ENCODE measurements around the gene PDZRN4. TPM values are rescaled to one million over a fixed set of nuclear protein-coding genes. Genes with fewer than 3 reads are reported as not detected.

The PDZRN4 gene
- total and polyA plus RNA-seq, 2 donors (not counting 3 experiments of a cell fraction or from before 2014, with no cell fraction given) = not detected

DNA sequence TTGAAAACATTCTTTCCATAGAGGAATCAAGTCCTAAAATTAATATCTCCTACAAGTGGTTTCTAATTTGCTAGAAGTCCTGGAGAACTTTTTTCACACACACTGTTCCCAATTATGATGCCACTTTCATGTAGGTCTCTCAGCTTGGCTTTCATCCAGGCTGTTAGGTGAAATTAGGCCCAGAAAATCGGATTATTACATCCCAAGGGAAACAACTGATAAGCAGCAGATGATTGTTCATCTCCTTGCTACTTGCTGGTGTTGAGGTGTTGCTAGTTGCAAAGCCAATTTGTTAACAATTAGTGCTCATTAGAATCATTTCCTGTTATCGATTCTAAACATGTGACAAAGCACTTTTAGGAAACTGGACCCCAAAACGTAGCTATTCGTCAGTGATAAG is 248.0 kb downstream of the PDZRN4 start:
- Histone ChIP-seq H2AFZ (ENCODE audit: low read depth, low read length) (no peak overlapping the region), H3K27me3 (ENCODE audit: control insufficient read depth in 2 of 2, insufficient read depth in 2 of 2, low read length in 2 of 2) (no peaks in the 10 kb centered on the region), H4K20me1 (replicated peaks; ENCODE audit: control insufficient read depth, extremely low read depth, insufficient read depth, low read length) (no peaks in the 10 kb centered on the region), H3K4me3 (replicated peaks in 1 of 3; ENCODE audit: insufficient read depth in 1 of 3, low read depth in 1 of 3, low read length in 3 of 3) (no peak overlapping the region), H3K36me3 (ENCODE audit: control insufficient read depth in 2 of 2, extremely low read depth in 1 of 2, insufficient read depth in 2 of 2, low read length in 2 of 2) (no peaks in the 10 kb centered on the region), H3K4me1 (ENCODE audit: control insufficient read depth, extremely low read depth, insufficient read depth, low read length) (no peaks in the 10 kb centered on the region), H3K79me2 (ENCODE audit: control insufficient read depth, insufficient read depth, low read length) (no peaks in the 10 kb centered on the region), H3K9ac (replicated peaks; ENCODE audit: extremely low read depth, insufficient read depth, low read length) (no peak overlapping the region), H3K4me2 (ENCODE audit: insufficient read depth, low read length) (no peak overlapping the region), H3K9me1 (replicated peaks; ENCODE audit: control insufficient read depth, extremely low read depth, insufficient read depth, low read length) (no peaks in the 10 kb centered on the region), H3K9me3 (replicated peaks; ENCODE audit: control insufficient read depth, insufficient read depth, low read length) (no peaks in the 10 kb centered on the region), H3K27ac (ENCODE audit: insufficient read depth, low read depth, low read length) (no peak overlapping the region)
- DNase-seq (ENCODE audit: low read depth, low spot score) (no peak), FAIRE-seq (no peak)
- intact Hi-C loops (cut with micrococcal nuclease) (no loop called here), dilution Hi-C loops (cut with MboI; ENCODE audit: extremely low pct_ligation_motif_present, low sequenced_read_pairs) (no loop called here)
- TF ChIP-seq EZH2 (IDR thresholded peaks at IDR 0.05; ENCODE audit: borderline replicate concordance, low read depth, low read length, severe bottlenecking) = no peak
- TF ChIP-seq, protein P1, sequence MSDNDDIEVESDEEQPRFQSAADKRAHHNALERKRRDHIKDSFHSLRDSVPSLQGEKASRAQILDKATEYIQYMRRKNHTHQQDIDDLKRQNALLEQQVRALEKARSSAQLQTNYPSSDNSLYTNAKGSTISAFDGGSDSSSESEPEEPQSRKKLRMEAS (IDR thresholded peaks at IDR 0.05; ENCODE audit: insufficient read depth, insufficient read length) = no peak
- TF ChIP-seq GATA2 (IDR thresholded peaks at IDR 0.05; ENCODE audit: insufficient read depth, insufficient read length, low read depth, low read length) = no peak
- CTCF ChIA-PET = interaction anchor here (1.5 kb wide), 1 partner anchor 227 kb away, joined by 5 read pairs; no protein-coding TSS in a partner anchor
- no TSS peak for BruUV-seq (replicated peaks)
- POLR2A ChIA-PET = no interaction called here

DNA sequence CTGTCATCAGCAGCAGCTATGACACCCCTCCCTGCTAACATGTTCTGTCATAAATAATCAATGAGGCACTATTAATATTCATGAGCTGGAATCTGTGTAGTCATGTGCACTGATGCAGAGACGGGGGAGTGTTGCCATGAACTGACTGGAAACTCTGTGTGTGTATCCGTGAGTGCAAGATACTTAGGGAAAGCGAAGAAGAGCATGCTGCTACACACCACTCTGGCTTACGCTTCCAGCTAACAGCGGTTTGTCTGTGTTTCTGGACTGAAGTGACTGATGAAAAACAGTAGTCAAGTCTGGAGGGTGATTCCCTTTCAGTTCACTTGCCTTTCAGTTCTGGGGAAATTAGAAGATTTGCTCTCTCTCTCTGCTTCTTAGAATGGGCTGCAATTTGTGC is 249.4 kb downstream of the PDZRN4 start:
- FAIRE-seq = no peak

More for the DNA sequence above, 249.4 kb downstream of the PDZRN4 start:
- H3K36me3 ChIP-seq (ENCODE audit: control insufficient read depth in 2 of 2, extremely low read depth in 1 of 2, insufficient read depth in 2 of 2, low read length in 2 of 2) = no peaks in the 10 kb centered on the region
- ChIA-PET CTCF (interaction anchor here (1.5 kb wide), 1 partner anchor 226 kb away, joined by 5 read pairs; no protein-coding TSS in a partner anchor), POLR2A (no interaction called here)
- no peak overlapping the region for H3K4me3 ChIP-seq (replicated peaks in 1 of 3; ENCODE audit: insufficient read depth in 1 of 3, low read depth in 1 of 3, low read length in 3 of 3)
- no peak overlapping the region for H3K4me2 ChIP-seq (ENCODE audit: insufficient read depth, low read length)
- TF ChIP-seq MYC (IDR thresholded peaks at IDR 0.05; ENCODE audit: low read depth, low read length) (no peak), FOS (IDR thresholded peaks at IDR 0.05; ENCODE audit: borderline replicate concordance, insufficient read depth, low read length) (no peak), POLR2A (IDR thresholded peaks at IDR 0.05; ENCODE audit: low read depth, low read length) (no peak), JUN (IDR thresholded peaks at IDR 0.05; ENCODE audit: borderline replicate concordance, insufficient read depth, insufficient read length, low read depth) (no peak), POLR2AphosphoS5 (IDR thresholded peaks at IDR 0.05; ENCODE audit: insufficient read depth, low read depth, low read length) (no peak), GATA2 (IDR thresholded peaks at IDR 0.05; ENCODE audit: insufficient read depth, insufficient read length, low read depth, low read length) (no peak)
- TF ChIP-seq, protein P2, sequence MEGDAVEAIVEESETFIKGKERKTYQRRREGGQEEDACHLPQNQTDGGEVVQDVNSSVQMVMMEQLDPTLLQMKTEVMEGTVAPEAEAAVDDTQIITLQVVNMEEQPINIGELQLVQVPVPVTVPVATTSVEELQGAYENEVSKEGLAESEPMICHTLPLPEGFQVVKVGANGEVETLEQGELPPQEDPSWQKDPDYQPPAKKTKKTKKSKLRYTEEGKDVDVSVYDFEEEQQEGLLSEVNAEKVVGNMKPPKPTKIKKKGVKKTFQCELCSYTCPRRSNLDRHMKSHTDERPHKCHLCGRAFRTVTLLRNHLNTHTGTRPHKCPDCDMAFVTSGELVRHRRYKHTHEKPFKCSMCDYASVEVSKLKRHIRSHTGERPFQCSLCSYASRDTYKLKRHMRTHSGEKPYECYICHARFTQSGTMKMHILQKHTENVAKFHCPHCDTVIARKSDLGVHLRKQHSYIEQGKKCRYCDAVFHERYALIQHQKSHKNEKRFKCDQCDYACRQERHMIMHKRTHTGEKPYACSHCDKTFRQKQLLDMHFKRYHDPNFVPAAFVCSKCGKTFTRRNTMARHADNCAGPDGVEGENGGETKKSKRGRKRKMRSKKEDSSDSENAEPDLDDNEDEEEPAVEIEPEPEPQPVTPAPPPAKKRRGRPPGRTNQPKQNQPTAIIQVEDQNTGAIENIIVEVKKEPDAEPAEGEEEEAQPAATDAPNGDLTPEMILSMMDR (IDR thresholded peaks at IDR 0.05; ENCODE audit: extremely low read depth in 1 of 2, insufficient read depth in 1 of 2, low read depth in 1 of 2, low read length in 2 of 2) = no peak
- no peaks in the 10 kb centered on the region for H3K27me3 ChIP-seq (ENCODE audit: control insufficient read depth in 2 of 2, insufficient read depth in 2 of 2, low read length in 2 of 2)
- dilution Hi-C loops (cut with MboI; ENCODE audit: extremely low pct_ligation_motif_present, low sequenced_read_pairs) (no loop called here), intact Hi-C loops (cut with micrococcal nuclease) (no loop called here)
- no peaks in the 10 kb centered on the region for H4K20me1 ChIP-seq (replicated peaks; ENCODE audit: control insufficient read depth, extremely low read depth, insufficient read depth, low read length)
- no peak overlapping the region for H2AFZ ChIP-seq (ENCODE audit: low read depth, low read length)
- H3K79me2 ChIP-seq (ENCODE audit: control insufficient read depth, insufficient read depth, low read length) = no peaks in the 10 kb centered on the region
- no peak for DNase-seq (ENCODE audit: low read depth, low spot score)
- no peaks in the 10 kb centered on the region for H3K9me1 ChIP-seq (replicated peaks; ENCODE audit: control insufficient read depth, extremely low read depth, insufficient read depth, low read length)
- BruUV-seq (replicated peaks) = no TSS peak
- H3K4me1 ChIP-seq (ENCODE audit: control insufficient read depth, extremely low read depth, insufficient read depth, low read length) = no peaks in the 10 kb centered on the region
- H3K9ac ChIP-seq (replicated peaks; ENCODE audit: extremely low read depth, insufficient read depth, low read length) = no peak overlapping the region
- H3K27ac ChIP-seq (ENCODE audit: insufficient read depth, low read depth, low read length) = no peak overlapping the region
- no peaks in the 10 kb centered on the region for H3K9me3 ChIP-seq (replicated peaks; ENCODE audit: control insufficient read depth, insufficient read depth, low read length)
